Measurements from ENCODE around the gene RFESD.

GRCh38 chr5:95646569-95647431, at the start of gene RFESD:
- TF ChIP-seq EZH2 (IDR thresholded peaks at IDR 0.05), result no peak
- peak; percentile 76 for TF ChIP-seq POLR2AphosphoS5 (IDR thresholded peaks at IDR 0.05; ENCODE audit: borderline replicate concordance, low read depth, low read length)
- TF ChIP-seq FOXP2 (optimal IDR thresholded peaks at IDR 0.05; ENCODE audit: control extremely low read depth, extremely low read length, insufficient read depth), result no peak

All from SK-N-MC (cell line).